ENCODE data around the gene UBE3C. TPM values are rescaled to one million over a fixed set of nuclear protein-coding genes. Genes with fewer than 3 reads are reported as not detected.
"Not testable (repeated sequence)": the region's sequence is repeated elsewhere in the genome, so short reads cannot be mapped to it uniquely, and the experiment has no call there.

The UBE3C gene
- total RNA-seq, 2 donors from 2014 or later: 49.0 to 72.0 TPM

- H3K4me1 ChIP-seq (replicated peaks): peaks cover 18% of the 10 kb centered on the region
- no peaks in the 10 kb centered on the region for H3K36me3 ChIP-seq
- H3K9me3 ChIP-seq: no peaks in the 10 kb centered on the region
- WGBS: 20% methylated on average over 23 of the region's 23 CpGs
- intact Hi-C loops (cut with DNase I): loop anchor here (5.0 to 10.0 kb wide), 2 partner anchors 129 to 301 kb away; no protein-coding TSS in a partner anchor
- TF ChIP-seq POLR2AphosphoS5 (IDR thresholded peaks at IDR 0.05) (peak; percentile 54), POLR2A (IDR thresholded peaks at IDR 0.05) (no peak), CTCF (IDR thresholded peaks at IDR 0.05) (peak; percentile 91 to 96 (median 92))
- H3K4me3 ChIP-seq: no peak overlapping the region
- peak; percentile 46 for DNase-seq (ENCODE audit: low spot score)
- no peaks in the 10 kb centered on the region for H3K27me3 ChIP-seq (replicated peaks; ENCODE audit: insufficient read depth)
- peak overlapping the region; percentile 47 to 83 for H3K27ac ChIP-seq
These were observed 134.7 kb downstream of the UBE3C start for GRCh38 chr7:157273208-157274093.

- H3K4me1 ChIP-seq (replicated peaks): peaks cover 18% of the 10 kb centered on the region
- intact Hi-C loops (cut with DNase I): loop anchor here (5.0 to 10.0 kb wide), 2 partner anchors 129 to 302 kb away; no protein-coding TSS in a partner anchor
- H3K36me3 ChIP-seq; H3K9me3 ChIP-seq; H3K27me3 ChIP-seq (replicated peaks; ENCODE audit: insufficient read depth); H3K4me3 ChIP-seq; DNase-seq (ENCODE audit: low spot score); H3K27ac ChIP-seq: not testable (repeated sequence)
- WGBS: 83% methylated on average over 10 of the region's 10 CpGs
These were observed 135.4 kb downstream of the UBE3C start for GRCh38 chr7:157274094-157274634.

GRCh38 chr7:157274991-157275427, 136.3 kb downstream of the UBE3C start:
- H3K36me3 ChIP-seq: no peaks in the 10 kb centered on the region
- H3K4me1 ChIP-seq (replicated peaks): peaks cover 18% of the 10 kb centered on the region
- H3K4me3 ChIP-seq: no peak overlapping the region
- intact Hi-C loops (cut with DNase I): loop anchor here (5.0 to 10.0 kb wide), 2 partner anchors 130 to 303 kb away; no protein-coding TSS in a partner anchor
- H3K9me3 ChIP-seq: no peaks in the 10 kb centered on the region
- TF ChIP-seq POLR2AphosphoS5 (IDR thresholded peaks at IDR 0.05) (no peak), POLR2A (IDR thresholded peaks at IDR 0.05) (no peak)
- DNase-seq (ENCODE audit: low spot score): no peak
- WGBS: 78% methylated on average over 12 of the region's 12 CpGs
- no peaks in the 10 kb centered on the region for H3K27me3 ChIP-seq (replicated peaks; ENCODE audit: insufficient read depth)
- H3K27ac ChIP-seq: no peak overlapping the region

- Histone ChIP-seq H3K27me3 (replicated peaks; ENCODE audit: insufficient read depth) (no peaks in the 10 kb centered on the region), H3K4me3 (no peak overlapping the region), H3K27ac (no peak overlapping the region), H3K9me3 (no peaks in the 10 kb centered on the region), H3K36me3 (no peaks in the 10 kb centered on the region), H3K4me1 (replicated peaks) (peaks cover 18% of the 10 kb centered on the region)
- TF ChIP-seq POLR2A (IDR thresholded peaks at IDR 0.05) (no peak), CTCF (IDR thresholded peaks at IDR 0.05) (no peak), POLR2AphosphoS5 (IDR thresholded peaks at IDR 0.05) (no peak)
- 83% methylated on average over 12 of the region's 14 CpGs for WGBS
- intact Hi-C loops (cut with DNase I): loop anchor here (10.0 kb wide), 1 partner anchor 131 kb away; no protein-coding TSS in a partner anchor
- no peak for DNase-seq (ENCODE audit: low spot score)
These were observed 137.4 kb downstream of the UBE3C start for GRCh38 chr7:157276091-157276561.

GRCh38 chr7:157276731-157277562, 138.2 kb downstream of the UBE3C start:
- intact Hi-C loops (cut with DNase I): loop anchor here (10.0 kb wide), 1 partner anchor 132 kb away; no protein-coding TSS in a partner anchor
- Histone ChIP-seq H3K4me3 (no peak overlapping the region), H3K36me3 (no peaks in the 10 kb centered on the region), H3K4me1 (replicated peaks) (peaks cover 12% of the 10 kb centered on the region), H3K27ac (no peak overlapping the region), H3K27me3 (replicated peaks; ENCODE audit: insufficient read depth) (no peaks in the 10 kb centered on the region), H3K9me3 (no peaks in the 10 kb centered on the region)
- 39% methylated on average over 21 of the region's 21 CpGs for WGBS
- no peak for DNase-seq (ENCODE audit: low spot score)
- TF ChIP-seq POLR2A (IDR thresholded peaks at IDR 0.05) (no peak), POLR2AphosphoS5 (IDR thresholded peaks at IDR 0.05) (no peak), CTCF (IDR thresholded peaks at IDR 0.05) (no peak)

GRCh38 chr7:157277568-157277967, 138.8 kb downstream of the UBE3C start:
- not testable (repeated sequence) for H3K36me3 ChIP-seq; H3K4me3 ChIP-seq; H3K9me3 ChIP-seq; H3K27ac ChIP-seq; H3K4me1 ChIP-seq (replicated peaks); DNase-seq (ENCODE audit: low spot score); H3K27me3 ChIP-seq (replicated peaks; ENCODE audit: insufficient read depth)
- 92% methylated on average over 12 of the region's 12 CpGs for WGBS
- intact Hi-C loops (cut with DNase I): loop anchor here (10.0 kb wide), 1 partner anchor 133 kb away; no protein-coding TSS in a partner anchor

Measured in prostate gland (tissue), 2 donors.